NB4 (cell line): ENCODE measurements around the gene SYF2.

Experiments used
- MAX ChIP-seq: IDR thresholded peaks from 2 replicates; pipeline ENCODE4 v1.6.1; 2011; ENCODE audit warnings: low read depth, low read length
- MYC ChIP-seq: IDR thresholded peaks from 2 replicates; pipeline ENCODE4 v1.6.1; 2011; ENCODE audit warnings: low read depth, low read length
- POLR2A ChIP-seq: IDR thresholded peaks from 2 replicates; pipeline ENCODE4 v1.6.1; 2011; ENCODE audit warnings: mild to moderate bottlenecking; ENCODE audit not compliant: insufficient read length; ENCODE audit errors: extremely low read depth
- TF ChIP-seq, protein P1 (sequence below): IDR thresholded peaks from one replicate; pipeline ENCODE4 v1.5.1; 2012; ENCODE audit warnings: low read depth, low read length

DNA sequence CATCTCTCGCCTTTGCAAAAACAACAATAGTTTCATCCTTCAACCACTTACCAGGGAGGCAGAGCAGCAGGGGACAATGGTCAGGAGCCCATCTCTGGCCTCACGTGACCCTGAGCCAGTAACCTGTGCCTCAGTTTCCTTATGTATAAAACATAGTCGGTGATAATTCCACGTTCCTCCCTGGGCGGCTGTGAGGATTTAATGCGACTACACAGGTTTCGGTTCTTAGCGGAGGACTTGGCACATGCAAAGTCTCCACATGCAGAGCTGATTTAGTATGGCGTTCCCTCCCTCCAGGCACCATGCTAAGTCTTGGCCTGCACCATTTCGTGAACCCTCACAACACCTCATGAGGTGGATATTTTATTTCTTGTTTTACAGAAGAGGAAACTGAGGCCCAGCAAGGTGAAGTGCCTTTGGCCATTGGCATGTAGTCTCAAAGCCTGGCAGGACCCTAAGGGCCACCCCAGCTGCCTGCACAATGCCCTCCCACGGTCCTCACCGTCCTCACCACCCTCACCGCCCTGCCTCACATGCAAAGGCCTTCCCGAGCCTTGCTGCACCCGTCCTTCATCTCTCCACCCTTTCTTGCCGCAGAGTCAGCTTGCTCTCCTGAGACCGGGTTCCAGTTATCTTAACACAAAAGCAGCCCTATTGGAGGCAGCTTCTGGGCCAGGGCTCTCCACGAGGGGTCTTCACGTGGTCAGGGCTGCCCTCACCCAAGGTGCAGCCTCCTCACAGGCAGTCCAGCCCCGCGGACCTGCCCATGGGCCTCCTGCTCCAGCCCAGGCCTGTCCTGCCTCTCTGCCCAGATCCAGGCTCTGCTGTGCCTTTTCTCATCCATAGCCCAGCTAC, 48.9 kb downstream of the SYF2 start:
- TF ChIP-seq, protein P1, sequence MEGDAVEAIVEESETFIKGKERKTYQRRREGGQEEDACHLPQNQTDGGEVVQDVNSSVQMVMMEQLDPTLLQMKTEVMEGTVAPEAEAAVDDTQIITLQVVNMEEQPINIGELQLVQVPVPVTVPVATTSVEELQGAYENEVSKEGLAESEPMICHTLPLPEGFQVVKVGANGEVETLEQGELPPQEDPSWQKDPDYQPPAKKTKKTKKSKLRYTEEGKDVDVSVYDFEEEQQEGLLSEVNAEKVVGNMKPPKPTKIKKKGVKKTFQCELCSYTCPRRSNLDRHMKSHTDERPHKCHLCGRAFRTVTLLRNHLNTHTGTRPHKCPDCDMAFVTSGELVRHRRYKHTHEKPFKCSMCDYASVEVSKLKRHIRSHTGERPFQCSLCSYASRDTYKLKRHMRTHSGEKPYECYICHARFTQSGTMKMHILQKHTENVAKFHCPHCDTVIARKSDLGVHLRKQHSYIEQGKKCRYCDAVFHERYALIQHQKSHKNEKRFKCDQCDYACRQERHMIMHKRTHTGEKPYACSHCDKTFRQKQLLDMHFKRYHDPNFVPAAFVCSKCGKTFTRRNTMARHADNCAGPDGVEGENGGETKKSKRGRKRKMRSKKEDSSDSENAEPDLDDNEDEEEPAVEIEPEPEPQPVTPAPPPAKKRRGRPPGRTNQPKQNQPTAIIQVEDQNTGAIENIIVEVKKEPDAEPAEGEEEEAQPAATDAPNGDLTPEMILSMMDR = no peak
- TF ChIP-seq POLR2A = no peak
- TF ChIP-seq MAX = no peak
- TF ChIP-seq MYC = no peak
